ENCODE measurements around the gene C17orf58. TPM values are rescaled to one million over a fixed set of nuclear protein-coding genes. Genes with fewer than 3 reads are reported as not detected.

The C17orf58 gene
- polyA plus RNA-seq, 2 of the 4 experiments (the other 2 are of a cell fraction): 11.2 to 20.0 TPM

GRCh38 chr17:67993153-67993997, 2.9 kb downstream of the C17orf58 start (continued):
- 0 out of 2 replicates have a peak, but pooled peaks have one; percentile 46 for TF ChIP-seq RNF2 (IDR thresholded peaks at IDR 0.05; ENCODE audit: borderline replicate concordance, low read depth)
- no peak for TF ChIP-seq CEBPB (IDR thresholded peaks at IDR 0.05)
- no peak for TF ChIP-seq MAFK (IDR thresholded peaks at IDR 0.05; ENCODE audit: partially characterized antibody)
- no peak for TF ChIP-seq HEYL (CRISPR knock-in tag; IDR thresholded peaks at IDR 0.05)
- TF ChIP-seq TFCP2L1 (CRISPR knock-in tag; IDR thresholded peaks at IDR 0.05): 0 out of 2 replicates have a peak, but pooled peaks have one; percentile 27
- TF ChIP-seq NFE2L2 (conservative IDR thresholded peaks at IDR 0.05; ENCODE audit: low read length): no peak
- no peak for TF ChIP-seq HDAC2 (IDR thresholded peaks at IDR 0.05)
- 0 out of 2 replicates have a peak, but pooled peaks have one; percentile 61 for TF ChIP-seq MAZ (IDR thresholded peaks at IDR 0.05; ENCODE audit: borderline replicate concordance, low read depth, low read length)
- no peak for TF ChIP-seq RARB (CRISPR knock-in tag; IDR thresholded peaks at IDR 0.05)
- no peak for TF ChIP-seq USF2 (IDR thresholded peaks at IDR 0.05)
- TF ChIP-seq ATOH8 (CRISPR knock-in tag; IDR thresholded peaks at IDR 0.05; ENCODE audit: low read depth): 0 out of 2 replicates have a peak, but pooled peaks have one; percentile 44
- TF ChIP-seq KDM1A (IDR thresholded peaks at IDR 0.05; ENCODE audit: low read depth): no peak

GRCh38 chr17:67992548-67993152, 3.6 kb downstream of the C17orf58 start:
- FAIRE-seq (no peak), DNase-seq (ENCODE audit: low read depth in 1 of 2, low spot score in 1 of 2) (no peak), ATAC-seq (peak in 1 of 2 experiments; percentile 5; a peak in 3 of 6 replicates)
- no peak for TF ChIP-seq JUN (IDR thresholded peaks at IDR 0.05)
- no peak for TF ChIP-seq EHF (CRISPR knock-in tag; IDR thresholded peaks at IDR 0.05)
- no peak for TF ChIP-seq CEBPB (IDR thresholded peaks at IDR 0.05)
- no peak for TF ChIP-seq MYC (IDR thresholded peaks at IDR 0.05; ENCODE audit: borderline replicate concordance, low read length)
- no peak for TF ChIP-seq CTCF (IDR thresholded peaks at IDR 0.05)
- no peak for TF ChIP-seq BHLHE40 (IDR thresholded peaks at IDR 0.05; ENCODE audit: low read depth, low read length)
- TF ChIP-seq FOSL2 (IDR thresholded peaks at IDR 0.05): no peak
- TF ChIP-seq FOSL2 (CRISPR knock-in tag; IDR thresholded peaks at IDR 0.05): no peak
- no peak for TF ChIP-seq MAZ (IDR thresholded peaks at IDR 0.05; ENCODE audit: borderline replicate concordance, low read depth, low read length)
- no peak for TF ChIP-seq RARB (CRISPR knock-in tag; IDR thresholded peaks at IDR 0.05)
- TF ChIP-seq SMC3 (IDR thresholded peaks at IDR 0.05): no peak
- TF ChIP-seq MAFK (IDR thresholded peaks at IDR 0.05; ENCODE audit: partially characterized antibody): no peak
- no peak for TF ChIP-seq HEYL (CRISPR knock-in tag; IDR thresholded peaks at IDR 0.05)
- H3K4me1 ChIP-seq: peaks cover 23% of the 10 kb centered on the region
- 15% methylated on average over 18 of the region's 18 CpGs for WGBS (ENCODE audit: missing lambda C conversion rate)
- peak overlapping the region; percentile 74 for H3K4me2 ChIP-seq
- ChIA-PET CTCF (interaction anchor here (1.4 to 1.5 kb wide), 2 partner anchors 27 to 36 kb away, joined by 3 read pairs; no protein-coding TSS in a partner anchor), POLR2A (interaction anchor here (0.7 to 2.2 kb wide), 2 partner anchors 41 to 43 kb away, joined by 3 to 9 read pairs; partner anchors contain the start of gene KPNA2)
- peak overlapping the region; percentile 93 to 95 for H3K27ac ChIP-seq
- no peaks in the 10 kb centered on the region for H3K9me3 ChIP-seq
- H3K4me3 ChIP-seq: peak overlapping the region; percentile 78
